Keratinocyte (primary cell): ENCODE measurements around the gene SDCCAG8. TPM values are rescaled to one million over a fixed set of nuclear protein-coding genes. Genes with fewer than 3 reads are reported as not detected.

ENCODE experiments used
- DNase-seq: peaks from one replicate; pipeline ENCODE4 v3.0.0-alpha.2; 2011; ENCODE audit warnings: low read depth, missing footprints, low spot score
- FAIRE-seq: peaks from 2 replicates; lab custom pipeline; 2011; peaks lifted over from hg19 to GRCh38; lab: Jason Lieb, UNC
- H2AFZ ChIP-seq: 2 replicates; pipeline ENCODE4 v1.6.0; 2012; ENCODE audit warnings: low read length, control low read depth, inconsistent platforms; ENCODE audit not compliant: control insufficient read depth
- H3K27ac ChIP-seq: 2 replicates; pipeline ENCODE4 v1.5.1; 2011; ENCODE audit warnings: low read length; ENCODE audit not compliant: control insufficient read depth, insufficient read depth
- H3K27me3 ChIP-seq: 3 replicates; pipeline ENCODE4 v1.6.0; 2011; ENCODE audit warnings: low read length; ENCODE audit not compliant: control insufficient read depth, insufficient read depth; ENCODE audit errors: extremely low read depth
- H3K36me3 ChIP-seq, 2 experiments: 2 replicates in 1 of 2; 3 replicates in 1 of 2; pipeline ENCODE4 v1.5.1; 2011; ENCODE audit warnings: low read length in 2 of 2, mild to moderate bottlenecking in 1 of 2; ENCODE audit not compliant: control insufficient read depth in 2 of 2, insufficient read depth in 2 of 2; ENCODE audit errors: extremely low read depth in 1 of 2
- H3K4me1 ChIP-seq: 3 replicates; pipeline ENCODE4 v1.5.1; 2011; ENCODE audit warnings: low read length; ENCODE audit not compliant: control insufficient read depth, insufficient read depth; ENCODE audit errors: extremely low read depth
- H3K4me2 ChIP-seq: 3 replicates; pipeline ENCODE4 v1.6.0; 2011; ENCODE audit warnings: low read depth, low read length; ENCODE audit not compliant: control insufficient read depth, insufficient read depth; ENCODE audit errors: extremely low read depth
- H3K4me3 ChIP-seq, 3 experiments: fragments of 200-600 bp in 1 of 3; sonication (generic) in 1 of 3; 2 replicates in 2 of 3; 3 replicates in 1 of 3; pipeline ENCODE4 v1.5.1; 2011 to 2016; ENCODE audit warnings: low read length in 3 of 3, mild to moderate bottlenecking in 3 of 3, control low read depth in 2 of 3, inconsistent platforms in 1 of 3, low read depth in 1 of 3, mixed read lengths in 1 of 3, mixed run types in 1 of 3, moderate library complexity in 1 of 3; ENCODE audit not compliant: control insufficient read depth in 2 of 3, insufficient read depth in 2 of 3; ENCODE audit errors: extremely low read depth in 1 of 3
- H3K79me2 ChIP-seq: 2 replicates; pipeline ENCODE4 v1.6.0; 2012; ENCODE audit warnings: low read length; ENCODE audit not compliant: control insufficient read depth, insufficient read depth
- H3K9ac ChIP-seq: 3 replicates; pipeline ENCODE4 v1.6.0; 2011; ENCODE audit warnings: low read length; ENCODE audit not compliant: control insufficient read depth, insufficient read depth; ENCODE audit errors: extremely low read depth
- H3K9me1 ChIP-seq: 3 replicates; pipeline ENCODE4 v1.6.0; 2011; ENCODE audit warnings: low read length; ENCODE audit not compliant: control insufficient read depth, insufficient read depth; ENCODE audit errors: extremely low read depth
- H3K9me3 ChIP-seq: 2 replicates; pipeline ENCODE4 v1.5.1; 2012; ENCODE audit warnings: low read depth, low read length; ENCODE audit not compliant: control insufficient read depth
- H4K20me1 ChIP-seq: 3 replicates; pipeline ENCODE4 v1.6.0; 2011; ENCODE audit warnings: low read length; ENCODE audit not compliant: control insufficient read depth, insufficient read depth; ENCODE audit errors: extremely low read depth
- CTCF ChIP-seq, 3 experiments: IDR thresholded peaks in 1 of 3; conservative IDR thresholded peaks in 1 of 3; optimal IDR thresholded peaks in 1 of 3; 2 replicates in 2 of 3; 3 replicates in 1 of 3; pipeline versions ENCODE3 to v1.5.1; 2011; ENCODE audit warnings: low read length in 3 of 3, mild to moderate bottlenecking in 3 of 3, moderate library complexity in 2 of 3, control low read depth in 1 of 3, inconsistent platforms in 1 of 3; ENCODE audit not compliant: insufficient read depth in 2 of 3; ENCODE audit errors: extremely low read depth in 1 of 3
- EZH2 ChIP-seq: IDR thresholded peaks from one replicate; pipeline ENCODE4 v1.6.1; 2012; ENCODE audit warnings: inconsistent platforms, mild to moderate bottlenecking, low read length, moderate library complexity
- dilution Hi-C: fragments of 300-500 bp; cut with MboI; formaldehyde crosslinking; loops from one replicate; pipeline ENCODE4 v1.7.0; 2020; ENCODE audit warnings: low sequenced_read_pairs; ENCODE audit not compliant: extremely low pct_ligation_motif_present
- polyA plus RNA-seq, 5 experiments: library from polyadenylated mRNA; depleted of rRNA in 3 of 5; stranded (reverse) in 3 of 5; stranded (forward) in 1 of 5; unstranded in 1 of 5; fragments of >200 nt; gene quantifications; 1 replicate in 1 of 5; 2 replicates in 3 of 5; 3 replicates in 1 of 5; pipeline versions ENCODE4 v1.2.1 to v1.2.3, GENCODE V29; 2011 to 2012; ENCODE audit warnings: missing spikeins in 2 of 5, low read depth in 1 of 5, low replicate concordance in 1 of 5

The SDCCAG8 gene
- polyA plus RNA-seq, 1 donor (not counting 4 experiments of a cell fraction or from before 2014, with no cell fraction given) = 61.6 TPM

- DNase-seq = no peak
- no peaks in the 10 kb centered on the region for H3K9me1 ChIP-seq
- dilution Hi-C loops = no loop called here
- TF ChIP-seq EZH2 (no peak), CTCF (optimal IDR thresholded peaks at IDR 0.05 in 1 of 3, IDR thresholded peaks at IDR 0.05 in 1 of 3, conservative IDR thresholded peaks at IDR 0.05 in 1 of 3; ENCODE audit: extremely low read depth in 1 of 3, insufficient read depth in 2 of 3, low read length in 3 of 3) (no peak)
- H3K4me1 ChIP-seq = no peaks in the 10 kb centered on the region
- FAIRE-seq = no peak
- H4K20me1 ChIP-seq = no peaks in the 10 kb centered on the region
- H3K79me2 ChIP-seq = no peaks in the 10 kb centered on the region
- H3K9me3 ChIP-seq = no peaks in the 10 kb centered on the region
- no peak overlapping the region for H3K9ac ChIP-seq
- H3K27me3 ChIP-seq = no peaks in the 10 kb centered on the region
- no peak overlapping the region for H3K27ac ChIP-seq
- no peak overlapping the region for H3K4me2 ChIP-seq
- no peak overlapping the region for H2AFZ ChIP-seq
- H3K4me3 ChIP-seq = no peak overlapping the region
- peaks cover 10% of the 10 kb centered on the region in 2 experiments for H3K36me3 ChIP-seq
Measured at GRCh38 chr1:243349128-243349527, 93.3 kb downstream of the SDCCAG8 start.

GRCh38 chr1:243351337-243351736, 95.5 kb downstream of the SDCCAG8 start:
- H3K36me3 ChIP-seq = peaks cover 5 to 10% of the 10 kb centered on the region in 2 experiments
- H3K9ac ChIP-seq = no peak overlapping the region
- no peak overlapping the region for H3K4me2 ChIP-seq
- no peak overlapping the region for H2AFZ ChIP-seq
- no peaks in the 10 kb centered on the region for H4K20me1 ChIP-seq
- no peaks in the 10 kb centered on the region for H3K9me3 ChIP-seq
- H3K4me3 ChIP-seq = no peak overlapping the region
- H3K4me1 ChIP-seq = no peaks in the 10 kb centered on the region
- H3K9me1 ChIP-seq = no peaks in the 10 kb centered on the region
- dilution Hi-C loops = no loop called here
- no peak for FAIRE-seq
- no peaks in the 10 kb centered on the region for H3K27me3 ChIP-seq
- no peak overlapping the region for H3K27ac ChIP-seq
- no peaks in the 10 kb centered on the region for H3K79me2 ChIP-seq
- DNase-seq = no peak
- TF ChIP-seq CTCF (optimal IDR thresholded peaks at IDR 0.05 in 1 of 3, IDR thresholded peaks at IDR 0.05 in 1 of 3, conservative IDR thresholded peaks at IDR 0.05 in 1 of 3; ENCODE audit: extremely low read depth in 1 of 3, insufficient read depth in 2 of 3, low read length in 3 of 3) = no peak
- no peak for TF ChIP-seq EZH2
